Measurements from ENCODE around the gene IGFALS. TPM values are rescaled to one million over a fixed set of nuclear protein-coding genes. Genes with fewer than 3 reads are reported as not detected.

IGFALS gene
- total RNA-seq, 2 donors from 2014 or later: 0.82 to 1.9 TPM

DNA sequence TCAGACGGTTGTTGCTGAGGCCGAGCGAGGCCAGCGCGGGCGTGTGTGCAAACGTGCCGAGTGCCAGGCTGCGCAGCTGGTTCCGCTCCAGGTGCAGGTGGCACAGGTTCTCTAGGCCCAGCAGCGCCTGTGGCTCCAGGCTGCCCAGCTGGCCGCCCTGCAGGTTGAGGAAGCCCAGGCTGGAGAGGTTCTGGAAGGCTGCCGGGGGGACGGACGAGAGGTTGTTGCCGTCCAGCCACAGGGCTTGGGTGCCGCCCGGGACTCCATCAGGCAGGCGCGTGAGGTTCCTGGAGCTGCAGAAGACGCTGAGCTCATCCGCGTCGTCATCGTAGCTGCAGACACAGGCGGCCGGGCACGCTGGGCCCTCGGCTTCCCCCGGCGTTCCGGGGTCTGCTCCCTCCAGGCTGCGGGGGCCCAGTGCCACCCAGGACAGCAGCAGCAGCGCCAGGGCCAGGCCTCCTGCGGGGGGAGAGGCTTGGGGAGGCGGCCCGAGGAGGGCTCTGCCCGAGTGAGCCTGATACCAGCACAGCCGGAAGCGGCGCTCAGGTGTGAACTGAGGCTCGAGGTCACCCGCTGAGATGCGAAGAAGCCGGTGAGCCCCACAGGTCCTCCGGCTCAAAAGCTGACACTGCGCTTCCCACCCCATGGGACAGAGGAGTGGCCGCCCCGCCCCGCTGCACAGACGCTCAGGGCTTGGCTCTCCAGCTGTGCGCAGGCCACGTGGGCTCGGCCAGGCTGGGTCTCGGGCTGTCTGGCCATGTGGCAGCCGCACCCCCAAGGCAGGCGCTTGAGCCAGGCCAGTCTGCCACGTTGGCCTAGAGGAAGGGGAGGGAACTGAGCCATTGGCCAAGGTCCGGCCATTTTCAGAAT lies 1.3 kb downstream of the IGFALS start:
- no peak for DNase-seq (ENCODE audit: low spot score)
- TF ChIP-seq CTCF (IDR thresholded peaks at IDR 0.05) (no peak), POLR2AphosphoS5 (IDR thresholded peaks at IDR 0.05) (no peak), POLR2A (IDR thresholded peaks at IDR 0.05) (no peak)
- intact Hi-C loops (cut with DNase I): no loop called here
- Histone ChIP-seq H3K4me1 (replicated peaks) (no peaks in the 10 kb centered on the region), H3K36me3 (no peaks in the 10 kb centered on the region), H3K9me3 (no peaks in the 10 kb centered on the region), H3K4me3 (no peak overlapping the region), H3K27me3 (replicated peaks; ENCODE audit: insufficient read depth) (no peaks in the 10 kb centered on the region), H3K27ac (no peak overlapping the region)
- WGBS: 88% methylated on average over 47 of the region's 59 CpGs

DNA sequence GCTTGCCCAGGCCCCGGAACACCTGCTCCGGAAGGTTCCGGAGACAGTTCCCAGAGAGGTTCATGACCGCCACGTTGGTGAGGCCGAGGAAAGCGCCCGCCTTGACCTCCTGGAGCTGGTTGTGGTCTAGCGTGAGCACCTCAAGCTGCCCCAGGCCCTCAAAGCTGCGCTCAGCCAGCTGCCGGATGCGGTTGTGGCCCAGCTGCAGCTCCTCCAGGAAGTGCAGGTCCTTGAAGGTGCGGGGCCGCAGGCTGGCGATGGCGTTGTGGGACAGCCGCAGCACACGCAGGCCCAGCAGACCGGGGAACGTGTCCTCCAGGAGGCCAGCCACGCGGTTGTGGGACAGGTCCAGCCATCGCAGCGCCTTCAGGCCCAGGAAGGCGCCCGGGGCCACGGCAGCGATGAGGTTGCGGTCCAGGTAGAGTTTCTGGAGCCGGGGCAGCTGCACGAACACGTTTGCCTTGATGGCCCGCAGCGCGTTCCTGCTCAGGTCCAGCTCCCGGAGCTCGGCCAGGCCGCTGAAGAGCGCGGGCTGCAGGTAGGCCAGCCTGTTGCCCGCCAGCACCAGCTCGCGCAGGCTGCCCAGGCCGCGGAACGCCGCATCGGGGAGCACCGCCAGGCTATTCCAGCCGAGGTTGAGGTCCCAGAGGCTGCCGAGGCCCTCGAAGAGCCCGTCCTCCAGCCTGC lies 2.1 kb downstream of the IGFALS start:
- no peaks in the 10 kb centered on the region for H3K36me3 ChIP-seq
- peak; percentile 3 for DNase-seq (ENCODE audit: low spot score)
- no peaks in the 10 kb centered on the region for H3K4me1 ChIP-seq (replicated peaks)
- TF ChIP-seq POLR2A (IDR thresholded peaks at IDR 0.05) (no peak), POLR2AphosphoS5 (IDR thresholded peaks at IDR 0.05) (no peak), CTCF (IDR thresholded peaks at IDR 0.05) (no peak)
- no peaks in the 10 kb centered on the region for H3K27me3 ChIP-seq (replicated peaks; ENCODE audit: insufficient read depth)
- no peaks in the 10 kb centered on the region for H3K9me3 ChIP-seq
- 94% methylated on average over 52 of the region's 53 CpGs for WGBS
- no peak overlapping the region for H3K27ac ChIP-seq
- no peak overlapping the region for H3K4me3 ChIP-seq
- intact Hi-C loops (cut with DNase I): no loop called here

- DNase-seq (ENCODE audit: low spot score): peak; percentile 3
- Histone ChIP-seq H3K4me1 (replicated peaks) (no peaks in the 10 kb centered on the region), H3K27ac (no peak overlapping the region), H3K9me3 (no peaks in the 10 kb centered on the region), H3K27me3 (replicated peaks; ENCODE audit: insufficient read depth) (no peaks in the 10 kb centered on the region), H3K4me3 (no peak overlapping the region), H3K36me3 (no peaks in the 10 kb centered on the region)
- 89% methylated on average over 36 of the region's 44 CpGs for WGBS
- TF ChIP-seq POLR2AphosphoS5 (IDR thresholded peaks at IDR 0.05) (no peak), POLR2A (IDR thresholded peaks at IDR 0.05) (no peak), CTCF (IDR thresholded peaks at IDR 0.05) (no peak)
- intact Hi-C loops (cut with DNase I): no loop called here
Measured at GRCh38 chr16:1790611-1791255, 2.8 kb downstream of the IGFALS start.

DNA sequence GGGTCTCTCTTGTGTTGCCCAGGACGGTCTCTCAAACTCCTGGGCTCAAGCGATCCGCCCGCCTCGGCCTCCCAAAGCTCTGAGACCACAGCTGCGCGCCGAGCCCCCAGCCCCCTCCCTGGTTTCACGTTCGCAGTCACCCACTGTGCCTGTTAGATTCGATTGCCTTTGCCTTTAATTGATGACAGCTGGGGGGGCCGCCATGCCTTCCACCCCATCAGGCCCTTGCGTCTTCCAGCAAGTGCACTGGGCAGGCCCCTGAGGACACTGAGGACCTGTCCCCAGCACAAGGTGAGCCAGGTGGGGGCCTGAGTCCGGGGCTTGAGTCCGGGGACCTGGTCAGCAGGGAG lies 3.3 kb downstream of the IGFALS start:
- Histone ChIP-seq H3K4me3 (no peak overlapping the region), H3K27me3 (replicated peaks; ENCODE audit: insufficient read depth) (no peaks in the 10 kb centered on the region), H3K9me3 (no peaks in the 10 kb centered on the region), H3K36me3 (no peaks in the 10 kb centered on the region), H3K27ac (no peak overlapping the region), H3K4me1 (replicated peaks) (no peaks in the 10 kb centered on the region)
- TF ChIP-seq CTCF (IDR thresholded peaks at IDR 0.05): no peak
- no peak for DNase-seq (ENCODE audit: low spot score)
- WGBS: 90% methylated on average over 15 of the region's 15 CpGs
- intact Hi-C loops (cut with DNase I): no loop called here

Data from prostate gland (tissue), 2 donors.